HG02852 (cell line): ENCODE measurements around the gene CPED1.
"Not testable (repeated sequence)": the region's sequence is repeated elsewhere in the genome, so short reads cannot be mapped to it uniquely, and the experiment has no call there.

Source experiments
- ATAC-seq: cut with Tn5 transposase; IDR thresholded peaks from one replicate; pipeline ENCODE4 v1.9.1; 2021; ENCODE audit warnings: mild to moderate bottlenecking, moderate library complexity; ENCODE audit not compliant: unreplicated experiment

Gene CPED1

DNA sequence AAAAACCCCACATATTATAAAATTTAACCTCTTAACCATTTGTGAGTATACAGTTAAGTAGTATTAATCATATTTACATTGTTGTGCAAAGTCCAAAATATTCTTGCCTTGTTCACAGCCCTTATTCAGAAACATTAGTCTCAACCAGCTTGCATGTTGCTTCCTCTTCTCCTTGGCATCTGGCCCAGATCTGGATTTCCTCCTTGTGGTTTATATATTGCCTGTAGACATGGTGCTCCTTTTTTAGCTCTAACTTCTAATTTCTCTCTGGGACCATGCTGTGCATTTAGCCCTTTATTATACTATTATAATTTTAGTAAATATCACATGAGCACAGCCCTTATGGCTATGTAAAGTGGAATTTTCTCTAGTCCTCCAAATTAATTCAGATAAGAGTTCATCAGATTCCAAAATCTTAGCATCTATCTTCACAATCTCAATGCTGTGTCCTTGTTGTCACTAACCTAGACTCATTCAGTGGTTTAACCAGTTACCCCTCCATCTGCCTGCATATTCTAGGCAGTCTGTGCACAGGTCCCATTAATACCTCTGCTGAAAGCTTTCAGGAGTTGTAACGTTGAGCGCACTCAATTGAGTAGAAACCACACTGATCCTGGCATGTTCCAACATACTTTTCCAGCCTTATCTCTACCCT lies 7.9 kb downstream of the CPED1 start:
- ATAC-seq: no peak

DNA sequence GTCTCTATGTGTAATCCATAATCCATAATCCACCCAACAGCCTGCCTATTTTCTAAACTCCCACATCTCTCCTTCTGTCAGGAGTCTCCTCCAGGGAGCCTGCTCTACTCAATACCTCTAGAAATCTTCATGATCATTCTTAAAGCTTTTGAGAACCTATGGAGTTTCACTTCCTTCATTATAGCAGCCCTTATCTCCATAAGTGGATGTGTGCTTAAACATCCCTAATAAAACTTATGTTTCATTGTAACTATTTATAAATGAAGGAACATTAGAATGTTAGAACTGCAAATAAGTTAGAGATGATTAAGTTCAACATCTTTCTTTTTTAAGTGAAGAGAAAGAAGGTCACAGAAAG lies 8.5 kb downstream of the CPED1 start:
- no peak for ATAC-seq

DNA sequence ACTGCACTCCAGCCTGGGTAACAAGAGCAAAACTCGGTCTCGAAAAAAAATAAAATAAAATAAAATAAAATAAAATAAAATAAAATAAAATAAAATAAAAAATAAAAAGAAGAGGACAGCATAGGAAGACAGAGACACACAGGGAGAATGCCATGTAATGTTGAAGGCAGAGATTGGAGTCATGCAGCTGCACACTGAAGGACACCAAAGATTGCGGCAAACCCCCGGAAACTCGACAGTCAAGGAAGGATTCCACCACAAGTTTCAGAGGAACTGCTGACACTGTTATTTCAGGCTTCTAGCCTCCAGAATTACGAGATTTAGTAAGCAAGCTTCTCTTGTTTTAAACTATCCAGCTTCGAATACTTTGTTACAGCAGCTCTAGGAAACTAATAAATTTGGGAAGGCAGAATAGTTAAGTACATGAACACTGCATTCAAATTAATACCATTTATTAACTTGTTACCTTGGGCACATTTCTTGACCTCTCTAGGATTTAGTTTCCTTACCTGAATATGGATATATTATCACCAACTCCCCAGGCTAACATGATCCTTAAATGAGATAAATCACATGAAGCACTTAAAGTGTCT lies 9.5 kb downstream of the CPED1 start:
- ATAC-seq: no peak

- ATAC-seq: no peak
These were observed 10.0 kb downstream of the CPED1 start for GRCh38 chr7:120998520-120998919.

GRCh38 chr7:120998996-120999565 lies 10.6 kb downstream of the CPED1 start:
- ATAC-seq: no peak

- no peak for ATAC-seq
These were observed 11.8 kb downstream of the CPED1 start for GRCh38 chr7:121000081-121000983.

DNA sequence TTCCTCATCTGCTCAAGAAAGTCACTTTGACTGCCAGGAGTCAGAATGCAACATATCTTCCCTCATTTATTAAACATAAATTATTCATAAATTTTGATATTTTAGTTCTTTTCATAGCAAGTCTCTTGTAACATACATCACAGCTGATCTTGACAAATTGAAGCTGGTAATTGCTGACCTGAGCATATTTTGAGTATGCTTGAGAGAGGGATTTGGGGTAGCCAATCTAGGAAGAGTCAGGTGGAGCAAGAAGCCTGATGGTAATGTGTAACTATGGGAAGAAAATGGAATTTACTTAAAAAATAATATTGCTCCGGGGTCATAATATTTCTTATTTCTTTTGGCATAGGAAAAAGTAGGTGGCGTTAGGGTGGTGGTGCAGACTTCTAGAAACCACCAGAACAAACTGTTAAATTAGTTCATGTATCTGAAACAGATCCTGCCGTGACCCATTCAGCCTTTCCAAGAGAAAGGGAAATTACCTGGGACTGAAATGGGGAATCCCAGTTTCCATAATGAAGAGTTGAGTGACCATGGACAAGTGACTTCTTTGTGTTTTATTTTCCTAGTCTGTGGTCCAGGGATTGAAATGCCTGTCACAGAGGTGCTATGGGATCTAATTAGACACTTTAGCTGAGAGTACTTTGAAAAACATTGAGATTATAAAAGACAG lies 12.9 kb downstream of the CPED1 start:
- ATAC-seq: no peak

DNA sequence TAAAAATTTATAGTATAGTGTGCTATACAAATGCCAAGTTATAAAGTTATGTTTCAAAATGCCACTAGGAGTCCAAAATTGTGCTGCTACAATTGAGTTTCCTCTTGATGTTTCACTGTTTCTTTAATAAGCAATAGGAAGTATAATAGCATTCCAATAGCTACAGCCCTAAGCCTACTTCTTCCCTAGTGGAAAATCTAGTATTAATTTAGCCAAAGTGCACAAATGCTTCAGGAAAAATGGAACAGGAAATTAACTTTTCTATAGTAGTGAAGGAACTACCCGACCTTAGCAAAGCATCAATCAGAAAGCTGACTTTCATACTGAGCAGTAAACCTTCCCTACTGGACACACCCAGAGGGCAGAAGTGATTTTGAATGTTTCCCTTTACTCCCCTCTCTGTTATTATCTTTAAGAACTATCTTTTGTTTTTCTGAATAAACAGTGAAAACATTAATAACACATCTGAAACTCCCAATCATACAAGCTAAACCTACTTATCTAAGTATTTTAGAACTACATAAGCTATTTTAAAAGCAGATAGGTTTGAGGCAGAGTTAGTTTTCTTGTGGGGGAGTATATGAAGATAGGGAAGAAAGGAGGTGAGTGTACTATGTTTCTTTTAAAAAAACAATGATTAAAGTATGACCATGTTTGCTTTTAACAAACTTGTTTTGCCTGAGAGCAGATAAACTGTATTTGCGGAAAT lies 13.7 kb downstream of the CPED1 start:
- no peak for ATAC-seq

- ATAC-seq: no peak
These were observed 14.3 kb downstream of the CPED1 start for GRCh38 chr7:121002757-121003200.

GRCh38 chr7:121003986-121004685 lies 15.6 kb downstream of the CPED1 start:
- no peak for ATAC-seq

GRCh38 chr7:121005058-121005457 lies 16.5 kb downstream of the CPED1 start:
- ATAC-seq: not testable (repeated sequence)

DNA sequence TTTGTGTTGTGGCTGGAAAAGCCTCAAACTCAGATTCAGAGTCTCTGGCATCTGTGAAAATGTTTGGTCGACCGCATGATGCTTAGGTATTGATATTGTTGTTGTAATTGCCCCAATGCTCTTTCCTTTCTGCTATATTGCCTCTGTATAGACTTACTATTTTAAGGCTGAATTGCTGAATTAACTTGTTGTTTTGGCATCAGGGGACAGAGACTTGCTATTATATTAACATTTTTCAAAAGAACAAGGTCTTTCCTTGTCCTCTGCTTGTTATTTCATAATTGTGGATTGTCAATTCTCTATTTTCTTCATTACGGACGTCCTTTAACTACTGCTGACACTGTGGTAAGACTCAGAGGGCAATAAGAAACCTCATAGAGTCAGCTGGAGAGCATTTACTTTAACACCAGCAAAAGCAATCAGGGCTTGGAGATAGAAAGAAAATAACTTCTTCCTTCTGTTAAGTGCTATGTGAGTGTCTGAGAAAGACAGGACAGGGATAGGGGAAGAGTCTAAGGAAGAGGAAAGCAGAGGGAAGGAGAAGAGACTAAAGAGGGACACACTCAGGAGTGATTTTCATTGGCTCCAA lies 17.6 kb downstream of the CPED1 start:
- no peak for ATAC-seq

DNA sequence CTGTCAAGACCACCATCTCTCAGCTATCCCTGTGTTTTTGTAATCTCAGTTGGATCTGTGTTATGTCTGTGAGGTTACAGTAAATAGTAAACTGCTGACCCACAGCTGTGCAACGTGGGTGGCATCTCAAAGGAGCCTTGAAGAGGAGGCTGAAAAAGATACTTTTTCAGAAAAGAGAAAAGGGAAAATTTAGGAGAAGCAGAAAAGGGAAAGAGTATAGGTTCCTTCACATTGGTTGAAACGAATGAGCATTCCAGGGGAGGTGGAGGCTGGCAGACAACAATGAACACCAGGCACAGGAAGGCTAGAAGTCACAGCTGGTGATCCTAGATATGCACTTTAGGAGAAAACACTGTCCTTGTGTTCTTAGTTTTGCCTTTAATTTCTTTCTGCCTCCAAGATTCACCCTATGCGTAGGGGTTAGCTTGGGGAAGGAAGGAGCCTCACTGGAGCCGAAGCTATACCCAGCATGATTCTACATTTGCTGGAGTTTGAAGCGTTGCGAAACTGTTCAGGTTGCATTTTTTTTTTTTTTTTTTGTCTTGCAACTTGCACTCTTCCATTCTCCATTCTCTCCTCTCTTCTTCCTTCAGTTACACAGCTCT lies 18.3 kb downstream of the CPED1 start:
- ATAC-seq: no peak

DNA sequence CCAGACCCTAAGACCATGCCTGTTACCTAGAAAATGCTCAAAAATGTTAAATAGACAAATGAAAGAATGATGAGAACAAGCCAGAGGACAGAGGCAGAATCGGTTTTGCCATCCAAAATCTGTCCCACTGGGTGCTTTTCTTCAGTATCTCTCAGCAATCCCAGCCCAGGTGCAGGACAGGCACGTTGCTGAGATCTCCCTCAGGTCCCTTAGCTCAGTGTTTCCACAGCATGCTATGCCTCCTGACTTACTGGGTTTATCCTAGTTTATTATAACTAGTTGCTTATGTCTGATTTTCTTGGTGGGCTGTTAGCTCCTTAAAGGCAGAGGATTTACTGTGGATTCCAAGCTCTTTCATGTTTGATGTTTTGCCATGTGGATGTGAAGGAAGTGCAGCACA lies 20.3 kb downstream of the CPED1 start:
- no peak for ATAC-seq

DNA sequence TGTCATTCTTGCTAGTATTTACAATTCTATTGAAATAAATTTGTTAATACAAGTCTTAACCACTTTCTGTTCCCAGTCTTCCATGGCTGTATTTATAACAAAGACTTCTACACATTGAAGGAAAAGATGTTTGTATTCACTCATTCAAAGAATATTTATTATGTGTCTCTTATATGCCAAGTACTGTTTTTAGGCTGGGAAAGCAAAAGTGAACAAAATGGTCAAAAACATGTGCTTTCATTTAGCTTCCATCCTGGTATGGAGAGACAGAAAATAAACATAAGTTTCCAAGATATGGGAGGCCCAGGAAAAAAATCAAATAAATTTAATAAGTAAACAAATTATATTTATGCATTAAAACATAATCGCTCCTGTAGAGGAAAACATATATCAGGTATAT lies 22.9 kb downstream of the CPED1 start:
- no peak for ATAC-seq

GRCh38 chr7:121012170-121012874 lies 23.8 kb downstream of the CPED1 start:
- no peak for ATAC-seq

GRCh38 chr7:121012919-121013318 lies 24.4 kb downstream of the CPED1 start:
- no peak for ATAC-seq

GRCh38 chr7:121015560-121015959 lies 27.0 kb downstream of the CPED1 start:
- ATAC-seq: no peak
